ENCODE data around the gene AFTPH.

AFTPH gene

GRCh38 chr2:64502860-64503259 is 21.3 kb upstream of the AFTPH start:
- Histone ChIP-seq H3K4me2 (ENCODE audit: low read length) (no peak overlapping the region), H3K27me3 (ENCODE audit: control insufficient read depth, insufficient read depth, low read length) (no peaks in the 10 kb centered on the region), H3K4me3 (ENCODE audit: low read depth, low read length) (no peak overlapping the region), H3K9ac (no peak overlapping the region), H3K4me1 (no peaks in the 10 kb centered on the region), H2AFZ (no peak overlapping the region), H3K79me2 (no peaks in the 10 kb centered on the region), H3K36me3 (ENCODE audit: control insufficient read depth, insufficient read depth, low read length) (no peaks in the 10 kb centered on the region), H3K9me3 (ENCODE audit: control insufficient read depth, low read length) (no peaks in the 10 kb centered on the region), H3K27ac (no peak overlapping the region)
- no peak for TF ChIP-seq CTCF (IDR thresholded peaks at IDR 0.05)

- H3K27ac ChIP-seq, result no peak overlapping the region
- no peaks in the 10 kb centered on the region for H3K4me1 ChIP-seq
- no peak overlapping the region for H3K4me3 ChIP-seq (ENCODE audit: low read depth, low read length)
- H3K9ac ChIP-seq, result no peak overlapping the region
- H3K9me3 ChIP-seq (ENCODE audit: control insufficient read depth, low read length), result no peaks in the 10 kb centered on the region
- no peak for TF ChIP-seq CTCF (IDR thresholded peaks at IDR 0.05)
- H3K27me3 ChIP-seq (ENCODE audit: control insufficient read depth, insufficient read depth, low read length), result no peaks in the 10 kb centered on the region
- no peaks in the 10 kb centered on the region for H3K36me3 ChIP-seq (ENCODE audit: control insufficient read depth, insufficient read depth, low read length)
- no peaks in the 10 kb centered on the region for H3K79me2 ChIP-seq
- H2AFZ ChIP-seq, result no peak overlapping the region
- no peak overlapping the region for H3K4me2 ChIP-seq (ENCODE audit: low read length)
Observed at GRCh38 chr2:64504774-64505720, 19.1 kb upstream of the AFTPH start.

GRCh38 chr2:64506686-64507085 is 17.4 kb upstream of the AFTPH start:
- Histone ChIP-seq H3K9me3 (ENCODE audit: control insufficient read depth, low read length) (no peaks in the 10 kb centered on the region), H3K4me3 (ENCODE audit: low read depth, low read length) (no peak overlapping the region), H3K36me3 (ENCODE audit: control insufficient read depth, insufficient read depth, low read length) (no peaks in the 10 kb centered on the region), H3K4me1 (no peaks in the 10 kb centered on the region), H3K4me2 (ENCODE audit: low read length) (no peak overlapping the region), H3K27ac (no peak overlapping the region), H2AFZ (no peak overlapping the region), H3K27me3 (ENCODE audit: control insufficient read depth, insufficient read depth, low read length) (no peaks in the 10 kb centered on the region), H3K9ac (no peak overlapping the region), H3K79me2 (no peaks in the 10 kb centered on the region)
- no peak for TF ChIP-seq CTCF (IDR thresholded peaks at IDR 0.05)

- H3K4me1 ChIP-seq, result no peaks in the 10 kb centered on the region
- no peak for TF ChIP-seq CTCF (IDR thresholded peaks at IDR 0.05)
- no peaks in the 10 kb centered on the region for H3K79me2 ChIP-seq
Observed at GRCh38 chr2:64514008-64514407, 10.1 kb upstream of the AFTPH start.

GRCh38 chr2:64515086-64515485 is 9.0 kb upstream of the AFTPH start:
- Histone ChIP-seq H3K9me3 (ENCODE audit: control insufficient read depth, low read length) (no peaks in the 10 kb centered on the region), H3K27ac (no peak overlapping the region), H3K4me3 (ENCODE audit: low read depth, low read length) (no peak overlapping the region), H3K79me2 (no peaks in the 10 kb centered on the region), H3K4me2 (ENCODE audit: low read length) (no peak overlapping the region), H2AFZ (no peak overlapping the region), H3K9ac (no peak overlapping the region), H3K36me3 (ENCODE audit: control insufficient read depth, insufficient read depth, low read length) (no peaks in the 10 kb centered on the region), H3K4me1 (no peaks in the 10 kb centered on the region), H3K27me3 (ENCODE audit: control insufficient read depth, insufficient read depth, low read length) (no peaks in the 10 kb centered on the region)
- TF ChIP-seq CTCF (IDR thresholded peaks at IDR 0.05), result no peak

More at GRCh38 chr2:64514008-64514407, 10.1 kb upstream of the AFTPH start:
- Histone ChIP-seq H3K4me3 (ENCODE audit: low read depth, low read length) (no peak overlapping the region), H3K9me3 (ENCODE audit: control insufficient read depth, low read length) (no peaks in the 10 kb centered on the region), H3K27me3 (ENCODE audit: control insufficient read depth, insufficient read depth, low read length) (no peaks in the 10 kb centered on the region), H3K27ac (no peak overlapping the region), H3K9ac (no peak overlapping the region), H2AFZ (no peak overlapping the region), H3K36me3 (ENCODE audit: control insufficient read depth, insufficient read depth, low read length) (no peaks in the 10 kb centered on the region), H3K4me2 (ENCODE audit: low read length) (no peak overlapping the region)

Data from parathyroid adenoma (tissue), 2 donors.